MCF 10A (cell line): ENCODE data around the gene ADGRG6. TPM values are rescaled to one million over a fixed set of nuclear protein-coding genes. Genes with fewer than 3 reads are reported as not detected.

ENCODE experiments used
- BruUV-seq: library from RNA; stranded (reverse); fragments of 400-500 nt; replicated peaks from 2 replicates; lab custom pipeline; 2021; lab: Mats Ljungman, UMichigan
- CTCF ChIA-PET: fragments of 300-600 bp; sonication (Branson Sonifier 250); formaldehyde crosslinking; extraction: SDS; loops from one replicate; lab custom pipeline; 2021; ENCODE audit warnings: antibody characterized with exemption, inconsistent platforms; lab: Yijun Ruan, JAX
- POLR2A ChIA-PET: fragments of 300-600, 350-650 bp; sonication (Branson Sonifier 250); formaldehyde crosslinking; extraction: SDS; loops from one replicate; lab custom pipeline; 2020; ENCODE audit warnings: antibody characterized with exemption, inconsistent platforms; lab: Yijun Ruan, JAX
- DNase-seq: peaks from one replicate; pipeline ENCODE4 v3.0.0-alpha.2; 2018; ENCODE audit not compliant: unreplicated experiment
- H3K27ac Mint-ChIP-seq: one replicate; pipeline ENCODE4 v1.8.0; 2022; ENCODE audit warnings: mild to moderate bottlenecking, low read depth, mixed read lengths; ENCODE audit not compliant: unreplicated experiment
- H3K27me3 Mint-ChIP-seq: one replicate; pipeline ENCODE4 v1.8.0; 2022; ENCODE audit warnings: mixed read lengths; ENCODE audit not compliant: insufficient read depth, unreplicated experiment
- H3K36me3 Mint-ChIP-seq: one replicate; pipeline ENCODE4 v1.8.0; 2022; ENCODE audit warnings: mild to moderate bottlenecking, moderate library complexity, mixed read lengths; ENCODE audit not compliant: insufficient read depth, unreplicated experiment
- H3K4me1 Mint-ChIP-seq: one replicate; pipeline ENCODE4 v1.8.0; 2022; ENCODE audit warnings: mixed read lengths; ENCODE audit not compliant: insufficient read depth, unreplicated experiment
- H3K4me3 Mint-ChIP-seq: one replicate; pipeline ENCODE4 v1.8.0; 2022; ENCODE audit warnings: mild to moderate bottlenecking, moderate library complexity, mixed read lengths; ENCODE audit not compliant: unreplicated experiment
- H3K9me3 Mint-ChIP-seq: one replicate; pipeline ENCODE4 v1.8.0; 2022; ENCODE audit warnings: mixed read lengths; ENCODE audit not compliant: unreplicated experiment
- intact Hi-C: fragments of 100-400 bp; cut with micrococcal nuclease; formaldehyde crosslinking; loops from 2 replicates; pipeline ENCODE4 v1.14.1; 2022
- total RNA-seq: library from RNA; stranded (reverse); gene quantifications from 2 replicates; pipeline ENCODE4 v1.2.3, GENCODE V29; 2022
- TF ChIP-seq, protein P1 (sequence below): fragments of 200-600 bp; IDR thresholded peaks from one replicate; pipeline ENCODE4 v1.8.0; 2022; ENCODE audit warnings: antibody characterized with exemption, mild to moderate bottlenecking; ENCODE audit not compliant: unreplicated experiment

ADGRG6 gene
- total RNA-seq, 1 experiment from 2014 or later: 44.2 TPM

DNA sequence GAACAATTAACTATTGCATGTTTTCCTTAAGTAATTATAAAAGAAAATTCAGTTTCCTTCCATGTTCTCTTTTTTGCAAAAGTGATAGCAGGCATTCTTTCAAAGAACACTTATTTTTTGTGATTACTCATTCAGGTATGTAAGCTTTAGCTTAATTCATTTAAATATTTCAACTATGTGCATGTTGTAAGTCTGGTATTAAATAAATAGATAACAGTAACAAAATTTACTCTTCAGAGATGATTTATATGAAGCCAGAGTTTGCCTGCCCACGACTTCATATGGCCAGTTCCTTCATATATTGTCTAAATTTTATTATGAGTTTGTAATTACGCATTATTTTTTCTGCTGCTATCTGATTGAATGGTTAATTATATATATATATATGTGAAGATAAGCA is 110.9 kb downstream of the ADGRG6 start:
- intact Hi-C loops: no loop called here
- BruUV-seq: no TSS peak
- Mint-ChIP-seq H3K4me1 (no peaks in the 10 kb centered on the region), H3K27ac (no peak overlapping the region), H3K4me3 (no peak overlapping the region), H3K36me3 (peaks cover 21% of the 10 kb centered on the region), H3K27me3 (no peaks in the 10 kb centered on the region), H3K9me3 (no peaks in the 10 kb centered on the region)
- ChIA-PET POLR2A (interaction anchor here (0.6 kb wide), 1 partner anchor 18 kb away, joined by 4 read pairs; no protein-coding TSS in a partner anchor), CTCF (interaction anchor here (0.7 kb wide), 1 partner anchor 14 kb away, joined by 3 read pairs; no protein-coding TSS in a partner anchor)
- no peak for DNase-seq
- TF ChIP-seq, protein P1, sequence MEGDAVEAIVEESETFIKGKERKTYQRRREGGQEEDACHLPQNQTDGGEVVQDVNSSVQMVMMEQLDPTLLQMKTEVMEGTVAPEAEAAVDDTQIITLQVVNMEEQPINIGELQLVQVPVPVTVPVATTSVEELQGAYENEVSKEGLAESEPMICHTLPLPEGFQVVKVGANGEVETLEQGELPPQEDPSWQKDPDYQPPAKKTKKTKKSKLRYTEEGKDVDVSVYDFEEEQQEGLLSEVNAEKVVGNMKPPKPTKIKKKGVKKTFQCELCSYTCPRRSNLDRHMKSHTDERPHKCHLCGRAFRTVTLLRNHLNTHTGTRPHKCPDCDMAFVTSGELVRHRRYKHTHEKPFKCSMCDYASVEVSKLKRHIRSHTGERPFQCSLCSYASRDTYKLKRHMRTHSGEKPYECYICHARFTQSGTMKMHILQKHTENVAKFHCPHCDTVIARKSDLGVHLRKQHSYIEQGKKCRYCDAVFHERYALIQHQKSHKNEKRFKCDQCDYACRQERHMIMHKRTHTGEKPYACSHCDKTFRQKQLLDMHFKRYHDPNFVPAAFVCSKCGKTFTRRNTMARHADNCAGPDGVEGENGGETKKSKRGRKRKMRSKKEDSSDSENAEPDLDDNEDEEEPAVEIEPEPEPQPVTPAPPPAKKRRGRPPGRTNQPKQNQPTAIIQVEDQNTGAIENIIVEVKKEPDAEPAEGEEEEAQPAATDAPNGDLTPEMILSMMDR: no peak

DNA sequence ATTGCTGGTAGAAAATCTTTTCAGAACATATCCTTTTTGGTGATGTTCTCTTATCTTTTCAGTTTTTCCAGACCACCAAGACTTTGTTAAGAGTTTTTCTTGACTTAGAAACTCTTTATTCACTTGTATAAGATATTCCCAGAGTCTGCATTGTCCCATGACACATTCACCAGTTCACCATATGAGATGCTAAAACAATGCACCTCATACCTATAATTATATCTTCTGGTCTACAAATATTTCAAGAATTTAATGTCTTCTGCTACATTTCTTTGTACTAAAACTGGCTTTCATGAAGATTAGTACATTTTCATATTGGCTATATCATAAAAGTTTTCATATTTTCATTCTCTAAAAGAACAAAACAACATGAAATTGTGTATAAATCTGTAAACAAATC is 111.3 kb downstream of the ADGRG6 start:
- intact Hi-C loops: no loop called here
- no peak for DNase-seq

DNA sequence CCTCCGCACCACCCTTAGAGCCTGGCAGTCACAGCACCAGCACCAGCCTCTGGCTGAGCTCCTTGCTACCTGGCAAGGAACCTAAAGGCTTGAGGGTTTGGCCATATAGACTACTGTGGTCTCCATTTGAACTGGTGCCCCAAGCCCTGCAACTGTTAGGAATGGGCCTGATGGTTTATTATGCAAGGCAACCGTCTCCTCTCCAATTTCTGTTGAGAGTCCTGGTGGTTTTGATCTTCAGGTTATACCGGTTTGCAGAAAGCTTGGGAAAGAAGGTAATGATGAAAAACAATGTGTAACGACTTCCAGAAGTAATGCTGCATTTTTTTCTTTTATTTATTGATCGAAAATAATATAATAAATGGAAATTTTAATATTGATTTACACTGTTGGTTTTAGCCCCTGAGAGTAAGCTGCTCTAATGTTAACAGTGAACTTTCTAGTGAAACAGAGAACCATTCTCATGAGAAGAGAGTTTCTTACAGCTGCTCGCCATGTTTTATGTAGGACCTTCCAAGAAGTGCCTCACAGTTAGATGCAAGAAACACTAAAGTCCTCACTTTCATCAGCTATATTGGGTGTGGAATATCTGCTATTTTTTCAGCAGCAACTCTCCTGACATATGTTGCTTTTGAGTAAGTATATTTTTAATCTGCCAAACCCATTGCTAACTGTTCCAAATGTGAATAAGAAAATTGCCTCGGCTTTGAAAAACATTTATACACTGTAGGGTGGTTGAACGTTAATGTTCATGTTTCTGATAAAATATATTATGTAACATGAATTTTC is 112.8 kb downstream of the ADGRG6 start:
- Mint-ChIP-seq H3K27ac (no peak overlapping the region), H3K27me3 (no peaks in the 10 kb centered on the region), H3K9me3 (no peaks in the 10 kb centered on the region), H3K4me3 (no peak overlapping the region), H3K4me1 (no peaks in the 10 kb centered on the region), H3K36me3 (peaks cover 25% of the 10 kb centered on the region)
- BruUV-seq: no TSS peak
- intact Hi-C loops: no loop called here
- POLR2A ChIA-PET: no interaction called here
- TF ChIP-seq, protein P1: no peak
- no peak for DNase-seq
- CTCF ChIA-PET: interaction anchor here (1.0 kb wide), 1 partner anchor 258 kb away, joined by 3 read pairs; no protein-coding TSS in a partner anchor

More for the DNA sequence above, 111.3 kb downstream of the ADGRG6 start:
- Mint-ChIP-seq H3K4me3 (no peak overlapping the region), H3K27ac (no peak overlapping the region), H3K4me1 (no peaks in the 10 kb centered on the region), H3K27me3 (no peaks in the 10 kb centered on the region), H3K9me3 (no peaks in the 10 kb centered on the region), H3K36me3 (peaks cover 23% of the 10 kb centered on the region)
- ChIA-PET CTCF (no interaction called here), POLR2A (interaction anchor here (0.6 kb wide), 1 partner anchor 18 kb away, joined by 4 read pairs; no protein-coding TSS in a partner anchor)
- TF ChIP-seq, protein P1: no peak
- no TSS peak for BruUV-seq

DNA sequence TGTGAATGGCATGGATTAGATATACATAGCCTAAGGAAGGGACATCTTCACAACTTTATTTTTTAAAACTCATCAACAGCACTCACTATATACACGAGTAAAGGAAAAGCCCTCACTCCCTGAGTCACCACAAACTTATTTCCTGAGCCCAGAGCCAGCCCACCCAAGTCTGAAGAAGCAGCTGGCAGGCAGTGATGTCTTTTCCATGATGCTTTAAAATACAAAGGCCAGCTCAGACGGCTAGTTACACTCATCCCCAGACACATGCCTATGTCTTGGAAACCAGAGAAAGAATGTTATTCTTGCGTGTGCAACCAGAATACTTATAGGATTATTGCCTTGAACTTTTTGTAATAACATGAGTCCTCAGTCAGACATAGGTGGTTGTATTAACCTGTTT is 114.4 kb downstream of the ADGRG6 start:
- intact Hi-C loops: no loop called here
- H3K9me3 Mint-ChIP-seq: no peaks in the 10 kb centered on the region
- H3K36me3 Mint-ChIP-seq: peaks cover 31% of the 10 kb centered on the region
- TF ChIP-seq, protein P1: no peak
- POLR2A ChIA-PET: interaction anchor here (1.2 kb wide), 1 partner anchor 13 kb away, joined by 3 read pairs; no protein-coding TSS in a partner anchor
- peak; percentile 29 for DNase-seq
- no peaks in the 10 kb centered on the region for H3K27me3 Mint-ChIP-seq
- BruUV-seq: no TSS peak
- H3K4me3 Mint-ChIP-seq: no peak overlapping the region
- CTCF ChIA-PET: interaction anchor here (0.6 kb wide), 1 partner anchor 24 kb away, joined by 3 read pairs; no protein-coding TSS in a partner anchor
- no peaks in the 10 kb centered on the region for H3K4me1 Mint-ChIP-seq
- no peak overlapping the region for H3K27ac Mint-ChIP-seq
